GM12892 (cell line): ENCODE results near the gene PTPRU.

ENCODE experiments used
- POLR2A ChIP-seq: IDR thresholded peaks from 2 replicates; pipeline ENCODE4 v1.6.1; 2011; ENCODE audit warnings: low read depth, low read length, control low read depth
- POLR2AphosphoS5 ChIP-seq: IDR thresholded peaks from 2 replicates; pipeline ENCODE4 v1.6.1; 2011; ENCODE audit warnings: low read depth, low read length, control low read depth
- TAF1 ChIP-seq: IDR thresholded peaks from 2 replicates; pipeline ENCODE4 v1.6.1; 2011; ENCODE audit warnings: low read depth, mild to moderate bottlenecking, control low read depth, low read length, borderline replicate concordance

GRCh38 chr1:29292344-29292743 is 56.0 kb downstream of the PTPRU start:
- TF ChIP-seq POLR2A: no peak
- no peak for TF ChIP-seq POLR2AphosphoS5
- no peak for TF ChIP-seq TAF1
